Cardiac muscle cell (in vitro differentiated cells and primary cell): ENCODE measurements around the gene PYROXD2. TPM values are rescaled to one million over a fixed set of nuclear protein-coding genes. Genes with fewer than 3 reads are reported as not detected.
A peak's percentile ranks its signal among the peaks of the same experiment; 100 is the strongest.

Source experiments
- DNase-seq, 2 donors: peaks; one replicate each; pipeline versions ENCODE4 v3.0.0 to v3.0.0-alpha.2; 2010 to 2017; ENCODE audit warnings: low read depth in 1 of 2, low spot score in 1 of 2
- H3K27ac ChIP-seq: fragments of 200-600 bp; sonication (generic); 2 replicates; pipeline ENCODE4 v1.5.1; 2016
- H3K27me3 ChIP-seq: fragments of 200-600 bp; sonication (generic); 2 replicates; pipeline ENCODE4 v1.6.0; 2016; ENCODE audit warnings: control low read depth
- H3K36me3 ChIP-seq: fragments of 200-600 bp; sonication (generic); 2 replicates; pipeline ENCODE4 v1.5.1; 2016; ENCODE audit warnings: control low read depth
- H3K4me1 ChIP-seq: fragments of 200-600 bp; sonication (generic); 2 replicates; pipeline ENCODE4 v1.8.1; 2017; ENCODE audit warnings: low read depth, mild to moderate bottlenecking, mixed run types
- H3K4me3 ChIP-seq: fragments of 200-600 bp; sonication (generic); 2 replicates; pipeline ENCODE4 v1.5.1; 2016; ENCODE audit warnings: mild to moderate bottlenecking
- H3K9me3 ChIP-seq: fragments of 200-600 bp; sonication (generic); 2 replicates; pipeline ENCODE4 v1.5.1; 2017; ENCODE audit warnings: low read depth, mild to moderate bottlenecking, control low read depth
- CTCF ChIP-seq: IDR thresholded peaks from 2 replicates; pipeline ENCODE4 v1.5.1; 2012; ENCODE audit warnings: low read depth, mild to moderate bottlenecking, low read length
- polyA plus RNA-seq: library from polyadenylated mRNA; unstranded; fragments of >200 nt; fragmentation: Nextera tagmentation; extraction: Ambion mirVana; gene quantifications from 2 replicates; pipeline ENCODE4 v1.2.1, GENCODE V29; 2016
- total RNA-seq: library from RNA; depleted of rRNA; stranded (reverse); fragments of >200 nt; gene quantifications from 2 replicates; pipeline ENCODE4 v1.2.3, GENCODE V29; 2016

Gene PYROXD2
- total and polyA plus RNA-seq, 2 experiments from 2014 or later: 27.5 to 45.1 TPM

DNA sequence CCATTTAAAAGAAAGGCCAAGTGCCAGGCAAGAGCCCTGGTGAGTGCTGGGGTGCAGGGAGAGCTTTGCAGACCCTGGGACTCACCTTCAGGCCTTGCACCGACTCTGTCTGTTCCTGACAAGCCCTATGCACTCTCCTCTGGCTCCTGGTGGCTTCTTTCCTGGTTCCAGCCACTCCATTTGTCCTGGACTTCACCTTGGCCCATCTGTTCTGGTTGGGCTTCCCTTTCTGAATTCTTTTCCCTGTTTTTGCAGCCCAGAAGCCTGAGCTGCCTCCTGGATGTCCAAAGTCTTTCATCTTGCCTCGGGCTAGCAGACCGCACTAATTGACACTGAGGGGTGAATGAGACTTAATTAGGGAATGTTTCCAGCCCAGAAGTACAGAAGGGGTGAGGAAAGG lies 60.5 kb downstream of the PYROXD2 start:
- no peaks in the 10 kb centered on the region for H3K27me3 ChIP-seq
- no peak overlapping the region for H3K4me3 ChIP-seq
- no peak for DNase-seq
- no peak overlapping the region for H3K27ac ChIP-seq
- no peak for TF ChIP-seq CTCF
- peaks cover 32% of the 10 kb centered on the region for H3K4me1 ChIP-seq
- H3K9me3 ChIP-seq: no peaks in the 10 kb centered on the region
- no peaks in the 10 kb centered on the region for H3K36me3 ChIP-seq

- H3K4me3 ChIP-seq: no peak overlapping the region
- no peaks in the 10 kb centered on the region for H3K9me3 ChIP-seq
- peak in 1 of 2 donors; percentile 29 for DNase-seq
- H3K4me1 ChIP-seq: peaks cover 32% of the 10 kb centered on the region
- H3K27ac ChIP-seq: peak overlapping the region; percentile 81
- TF ChIP-seq CTCF: no peak
- H3K27me3 ChIP-seq: no peaks in the 10 kb centered on the region
- H3K36me3 ChIP-seq: no peaks in the 10 kb centered on the region
These were observed 61.8 kb downstream of the PYROXD2 start for GRCh38 chr10:98353170-98353569.

DNA sequence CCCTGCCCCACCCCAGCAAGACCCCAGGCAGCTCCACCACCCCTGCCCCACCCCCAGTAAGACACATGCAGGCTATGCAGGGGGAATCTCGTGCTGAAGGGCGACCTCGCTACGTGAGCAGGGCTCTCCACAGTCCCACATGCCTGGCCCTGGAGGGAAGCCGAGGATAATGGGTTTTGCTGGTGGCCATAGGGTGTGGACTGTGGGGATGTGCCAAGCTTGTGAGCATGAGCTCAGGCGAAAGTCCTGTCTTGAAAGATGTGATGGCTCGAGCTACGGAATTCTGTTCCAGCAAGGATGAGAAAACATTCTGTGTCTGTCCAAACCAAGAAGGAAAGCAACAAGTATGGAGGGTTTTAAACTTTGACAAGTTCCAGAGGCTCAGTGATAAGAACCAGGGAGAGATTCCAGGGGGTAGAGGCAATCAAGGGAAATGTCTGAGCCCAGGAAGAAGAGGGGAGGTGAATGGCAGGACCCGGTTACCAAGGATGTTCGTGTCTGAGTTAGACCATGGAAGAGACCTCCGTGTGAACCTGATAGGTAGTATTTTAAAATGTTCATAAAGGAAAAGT lies 63.1 kb downstream of the PYROXD2 start:
- Histone ChIP-seq H3K9me3 (no peaks in the 10 kb centered on the region), H3K36me3 (no peaks in the 10 kb centered on the region), H3K4me1 (peaks cover 27% of the 10 kb centered on the region), H3K27ac (peak overlapping the region; percentile 81), H3K4me3 (no peak overlapping the region), H3K27me3 (no peaks in the 10 kb centered on the region)
- TF ChIP-seq CTCF: no peak
- peak; percentile 32 to 58 for DNase-seq

GRCh38 chr10:98349508-98349922 lies 65.5 kb downstream of the PYROXD2 start:
- no peak for TF ChIP-seq CTCF
- Histone ChIP-seq H3K27me3 (no peaks in the 10 kb centered on the region), H3K4me3 (no peak overlapping the region), H3K9me3 (no peaks in the 10 kb centered on the region), H3K27ac (no peak overlapping the region), H3K36me3 (no peaks in the 10 kb centered on the region), H3K4me1 (peaks cover 34% of the 10 kb centered on the region)
- peak in 1 of 2 donors; percentile 100 for DNase-seq

DNA sequence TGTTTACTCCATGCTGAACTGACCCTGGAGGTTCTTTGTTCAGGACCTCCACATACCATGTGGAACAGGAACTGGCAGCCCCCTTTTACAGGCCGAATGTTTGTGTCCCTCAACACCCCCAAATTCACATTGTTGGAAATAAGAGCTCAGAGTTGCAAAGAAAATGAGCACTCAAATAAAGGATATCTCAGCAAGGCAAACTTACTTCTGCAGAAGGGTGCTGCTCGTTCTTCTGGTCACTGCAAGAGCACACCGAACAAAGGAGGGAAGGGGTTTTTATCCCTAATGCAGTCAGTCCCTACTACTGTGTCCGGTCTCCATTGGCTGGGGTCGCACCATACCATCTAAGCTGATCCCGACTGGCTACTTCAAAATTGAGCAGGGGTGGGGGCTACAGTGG lies 68.1 kb downstream of the PYROXD2 start:
- Histone ChIP-seq H3K4me1 (peaks cover 23% of the 10 kb centered on the region), H3K36me3 (no peaks in the 10 kb centered on the region), H3K9me3 (no peaks in the 10 kb centered on the region), H3K4me3 (no peak overlapping the region), H3K27me3 (no peaks in the 10 kb centered on the region), H3K27ac (no peak overlapping the region)
- TF ChIP-seq CTCF: no peak
- DNase-seq: no peak
